Neural cell (in vitro differentiated cells): ENCODE data around the gene HEATR5B.

Experiments used
- CTCF ChIP-seq: fragments of 450-650 bp; IDR thresholded peaks from 2 replicates; pipeline ENCODE4 v1.5.1; 2014; ENCODE audit warnings: antibody characterized with exemption, mild to moderate bottlenecking, moderate library complexity; ENCODE audit not compliant: poor library complexity, severe bottlenecking
- EP300 ChIP-seq: fragments of 450-650 bp; conservative IDR thresholded peaks from 2 replicates; pipeline ENCODE4 v1.6.1; 2014; ENCODE audit warnings: antibody characterized with exemption, mild to moderate bottlenecking, moderate library complexity; ENCODE audit not compliant: poor library complexity, severe bottlenecking
- EZH2 ChIP-seq: fragments of 200-600, 300-800 bp; shearing (Covaris generic), sonication (generic); IDR thresholded peaks from 2 replicates; pipeline ENCODE4 v1.6.1; 2014; ENCODE audit warnings: antibody characterized with exemption, low read length, borderline replicate concordance, mild to moderate bottlenecking; ENCODE audit not compliant: insufficient read depth, poor library complexity, severe bottlenecking
- TF ChIP-seq, protein P1 (sequence below): IDR thresholded peaks from 2 replicates; pipeline ENCODE4 v1.6.1; 2012; ENCODE audit warnings: borderline replicate concordance

DNA sequence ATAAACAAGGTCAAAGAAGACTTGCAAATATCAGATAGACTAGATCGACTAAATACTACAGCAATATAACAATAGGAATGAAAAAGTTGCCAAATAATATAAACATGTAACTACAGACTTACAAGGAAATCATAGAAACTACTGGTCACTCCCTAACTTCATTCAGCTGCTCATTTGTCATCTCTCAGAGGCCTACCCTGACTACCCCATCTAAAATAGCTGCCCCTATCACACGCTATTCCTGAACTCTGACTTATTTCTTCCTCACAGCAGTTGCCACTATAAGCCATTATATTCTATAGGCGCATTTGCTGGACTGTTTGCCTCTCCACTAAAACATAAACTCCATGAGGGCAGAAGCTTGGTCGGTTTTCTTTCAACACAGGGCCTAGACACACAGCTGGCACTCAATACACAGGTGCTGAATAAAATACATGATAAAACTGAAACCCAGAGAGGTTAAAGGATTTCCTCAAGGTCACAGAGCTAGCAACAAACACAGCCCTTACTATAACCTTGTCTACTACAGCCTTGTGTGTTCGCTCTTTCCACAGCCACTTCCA lies 119.6 kb downstream of the HEATR5B start:
- TF ChIP-seq, protein P1, sequence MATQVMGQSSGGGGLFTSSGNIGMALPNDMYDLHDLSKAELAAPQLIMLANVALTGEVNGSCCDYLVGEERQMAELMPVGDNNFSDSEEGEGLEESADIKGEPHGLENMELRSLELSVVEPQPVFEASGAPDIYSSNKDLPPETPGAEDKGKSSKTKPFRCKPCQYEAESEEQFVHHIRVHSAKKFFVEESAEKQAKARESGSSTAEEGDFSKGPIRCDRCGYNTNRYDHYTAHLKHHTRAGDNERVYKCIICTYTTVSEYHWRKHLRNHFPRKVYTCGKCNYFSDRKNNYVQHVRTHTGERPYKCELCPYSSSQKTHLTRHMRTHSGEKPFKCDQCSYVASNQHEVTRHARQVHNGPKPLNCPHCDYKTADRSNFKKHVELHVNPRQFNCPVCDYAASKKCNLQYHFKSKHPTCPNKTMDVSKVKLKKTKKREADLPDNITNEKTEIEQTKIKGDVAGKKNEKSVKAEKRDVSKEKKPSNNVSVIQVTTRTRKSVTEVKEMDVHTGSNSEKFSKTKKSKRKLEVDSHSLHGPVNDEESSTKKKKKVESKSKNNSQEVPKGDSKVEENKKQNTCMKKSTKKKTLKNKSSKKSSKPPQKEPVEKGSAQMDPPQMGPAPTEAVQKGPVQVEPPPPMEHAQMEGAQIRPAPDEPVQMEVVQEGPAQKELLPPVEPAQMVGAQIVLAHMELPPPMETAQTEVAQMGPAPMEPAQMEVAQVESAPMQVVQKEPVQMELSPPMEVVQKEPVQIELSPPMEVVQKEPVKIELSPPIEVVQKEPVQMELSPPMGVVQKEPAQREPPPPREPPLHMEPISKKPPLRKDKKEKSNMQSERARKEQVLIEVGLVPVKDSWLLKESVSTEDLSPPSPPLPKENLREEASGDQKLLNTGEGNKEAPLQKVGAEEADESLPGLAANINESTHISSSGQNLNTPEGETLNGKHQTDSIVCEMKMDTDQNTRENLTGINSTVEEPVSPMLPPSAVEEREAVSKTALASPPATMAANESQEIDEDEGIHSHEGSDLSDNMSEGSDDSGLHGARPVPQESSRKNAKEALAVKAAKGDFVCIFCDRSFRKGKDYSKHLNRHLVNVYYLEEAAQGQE, result no peak
- no peak for TF ChIP-seq CTCF
- no peak for TF ChIP-seq EP300
- TF ChIP-seq EZH2, result no peak
